Stimulated activated CD8-positive, alpha-beta memory T cell treated with anti-CD3 and anti-CD28 coated beads, Interleukin-15, amount 100 ng/mL, for 4 hours (primary cell): ENCODE results near the gene HMCN1.

Source experiments
- DNase-seq, 2 donors: peaks; one replicate each; pipeline ENCODE4 v3.0.0-alpha.2; 2020; ENCODE audit warnings: low read depth in 2 of 2

HMCN1 gene

GRCh38 chr1:186030453-186030852, 296.3 kb downstream of the HMCN1 start:
- DNase-seq, result no peak

- DNase-seq, result no peak
Observed at GRCh38 chr1:186033847-186034271, 299.7 kb downstream of the HMCN1 start.

- DNase-seq, result no peak
Observed at GRCh38 chr1:186042230-186042629, 308.0 kb downstream of the HMCN1 start.

GRCh38 chr1:186043296-186043695, 309.1 kb downstream of the HMCN1 start:
- DNase-seq, result no peak

- no peak for DNase-seq
Observed at GRCh38 chr1:186044079-186044685, 310.0 kb downstream of the HMCN1 start.

- no peak for DNase-seq
Observed at GRCh38 chr1:186046437-186047211, 312.4 kb downstream of the HMCN1 start.

- no peak for DNase-seq
Observed at GRCh38 chr1:186050360-186050759, 316.2 kb downstream of the HMCN1 start.

- DNase-seq, result no peak
Observed at GRCh38 chr1:186054003-186054402, 319.8 kb downstream of the HMCN1 start.

- DNase-seq, result no peak
Observed at GRCh38 chr1:186054932-186055331, 320.7 kb downstream of the HMCN1 start.

GRCh38 chr1:186055846-186056245, 321.7 kb downstream of the HMCN1 start:
- DNase-seq, result no peak

- no peak for DNase-seq
Observed at GRCh38 chr1:186057086-186057485, 322.9 kb downstream of the HMCN1 start.

GRCh38 chr1:186059311-186059710, 325.1 kb downstream of the HMCN1 start:
- DNase-seq, result no peak

- no peak for DNase-seq
Observed at GRCh38 chr1:186059752-186060151, 325.6 kb downstream of the HMCN1 start.

- DNase-seq, result no peak
Observed at GRCh38 chr1:186060226-186060625, 326.0 kb downstream of the HMCN1 start.

- no peak for DNase-seq
Observed at GRCh38 chr1:186063091-186063657, 329.0 kb downstream of the HMCN1 start.

- DNase-seq, result no peak
Observed at GRCh38 chr1:186066411-186066810, 332.2 kb downstream of the HMCN1 start.

- DNase-seq, result no peak
Observed at GRCh38 chr1:186073697-186074096, 339.5 kb downstream of the HMCN1 start.

GRCh38 chr1:186076006-186076405, 341.8 kb downstream of the HMCN1 start:
- DNase-seq, result no peak

GRCh38 chr1:186078245-186078644, 344.1 kb downstream of the HMCN1 start:
- no peak for DNase-seq

GRCh38 chr1:186079084-186079684, 345.0 kb downstream of the HMCN1 start:
- DNase-seq, result no peak

GRCh38 chr1:186082235-186082937, 348.2 kb downstream of the HMCN1 start:
- DNase-seq, result no peak

GRCh38 chr1:186086583-186086982, 352.4 kb downstream of the HMCN1 start:
- no peak for DNase-seq
